Trophoblast cell (in vitro differentiated cells and primary cell): Measurements from ENCODE around the gene SCD.
"Not testable (repeated sequence)": the region's sequence is repeated elsewhere in the genome, so short reads cannot be mapped to it uniquely, and the experiment has no call there.

Experiments used
- DNase-seq, 2 donors: peaks; one replicate each; pipeline ENCODE4 v3.0.0-alpha.2; 2016
- H2AFZ ChIP-seq: 2 replicates; pipeline ENCODE4 v1.6.1; 2013; ENCODE audit warnings: low read length, moderate library complexity, mild to moderate bottlenecking; ENCODE audit not compliant: insufficient read depth, poor library complexity
- H2AK5ac ChIP-seq: 2 replicates; pipeline ENCODE4 v1.6.1; 2013; ENCODE audit warnings: mild to moderate bottlenecking, low read length
- H2BK120ac ChIP-seq: 2 replicates; pipeline ENCODE4 v1.6.1; 2013; ENCODE audit warnings: low read length, mild to moderate bottlenecking, moderate library complexity; ENCODE audit not compliant: insufficient read depth, poor library complexity
- H2BK12ac ChIP-seq: 2 replicates; pipeline ENCODE4 v1.6.1; 2013; ENCODE audit warnings: mild to moderate bottlenecking, low read length, moderate library complexity
- H2BK5ac ChIP-seq: 2 replicates; pipeline ENCODE4 v1.6.1; 2013; ENCODE audit warnings: low read length, low read depth, moderate library complexity, mild to moderate bottlenecking; ENCODE audit not compliant: poor library complexity
- H3K14ac ChIP-seq: 2 replicates; pipeline ENCODE4 v1.6.1; 2013; ENCODE audit warnings: mild to moderate bottlenecking, low read length
- H3K18ac ChIP-seq: 2 replicates; pipeline ENCODE4 v1.6.1; 2013; ENCODE audit warnings: mild to moderate bottlenecking, low read length
- H3K23ac ChIP-seq: 2 replicates; pipeline ENCODE4 v1.6.1; 2013; ENCODE audit warnings: low read length
- H3K27ac ChIP-seq: 2 replicates; pipeline ENCODE4 v1.5.1; 2013; ENCODE audit warnings: low read depth, mild to moderate bottlenecking, inconsistent platforms, low read length, moderate library complexity
- H3K27me3 ChIP-seq: 2 replicates; pipeline ENCODE4 v1.6.1; 2013; ENCODE audit warnings: inconsistent platforms, mild to moderate bottlenecking, low read length, moderate library complexity; ENCODE audit not compliant: insufficient read depth
- H3K36me3 ChIP-seq, 2 experiments: 1 replicate in 1 of 2; 2 replicates in 1 of 2; pipeline ENCODE4 v1.6.1; 2013; ENCODE audit warnings: low read length in 2 of 2, mild to moderate bottlenecking in 2 of 2, moderate library complexity in 1 of 2; ENCODE audit not compliant: insufficient read depth in 2 of 2, control insufficient read depth in 1 of 2
- H3K4ac ChIP-seq: 2 replicates; pipeline ENCODE4 v1.6.1; 2013; ENCODE audit warnings: low read depth, mild to moderate bottlenecking, low read length, moderate library complexity
- H3K4me1 ChIP-seq, 2 experiments: 1 replicate in 1 of 2; 2 replicates in 1 of 2; pipeline ENCODE4 v1.6.1; 2013; ENCODE audit warnings: low read length in 2 of 2, mild to moderate bottlenecking in 2 of 2, moderate library complexity in 1 of 2; ENCODE audit not compliant: insufficient read depth in 2 of 2, control insufficient read depth in 1 of 2
- H3K4me2 ChIP-seq: 2 replicates; pipeline ENCODE4 v1.6.1; 2013; ENCODE audit warnings: inconsistent platforms, mild to moderate bottlenecking, low read length, moderate library complexity
- H3K4me3 ChIP-seq: 2 replicates; pipeline ENCODE4 v1.5.1; 2013; ENCODE audit warnings: mild to moderate bottlenecking, low read depth, low read length, inconsistent platforms
- H3K79me1 ChIP-seq: one replicate; pipeline ENCODE4 v1.6.1; 2013; ENCODE audit warnings: low read length
- H3K79me2 ChIP-seq: 2 replicates; pipeline ENCODE4 v1.6.1; 2013; ENCODE audit warnings: low read length, mild to moderate bottlenecking; ENCODE audit not compliant: control insufficient read depth, insufficient read depth, poor library complexity
- H3K9ac ChIP-seq: 2 replicates; pipeline ENCODE4 v1.6.1; 2013; ENCODE audit warnings: mild to moderate bottlenecking, low read length
- H3K9me3 ChIP-seq: 2 replicates; pipeline ENCODE4 v1.6.1; 2013; ENCODE audit warnings: low read depth, mild to moderate bottlenecking, control low read depth, inconsistent platforms, low read length; ENCODE audit not compliant: insufficient read depth
- H4K12ac ChIP-seq: 2 replicates; pipeline ENCODE4 v1.6.1; 2013; ENCODE audit warnings: low read depth, mild to moderate bottlenecking, low read length, moderate library complexity
- H4K8ac ChIP-seq: 2 replicates; pipeline ENCODE4 v1.6.1; 2013; ENCODE audit warnings: low read depth, mild to moderate bottlenecking, low read length, moderate library complexity
- H4K91ac ChIP-seq: one replicate; pipeline ENCODE4 v1.6.1; 2013; ENCODE audit warnings: low read depth, mild to moderate bottlenecking, low read length, moderate library complexity
- WGBS: extraction: QIAGEN DNeasy Blood & Tissue Kit; methylation state at CpG from one replicate; pipeline ENCODE4 v1.1.7; 2013; ENCODE audit warnings: missing lambda C conversion rate; ENCODE audit not compliant: insufficient read length, insufficient coverage; ENCODE audit errors: extremely low coverage; 5-methylcytosine and 5-hydroxymethylcytosine counted together

Gene SCD

GRCh38 chr10:100374677-100375353 is 27.8 kb downstream of the SCD start:
- Histone ChIP-seq H3K18ac (peak overlapping the region; percentile 64), H3K4me1 (peaks cover 8 to 31% of the 10 kb centered on the region in 2 experiments), H4K12ac (peak overlapping the region; percentile 22), H3K14ac (peak overlapping the region; percentile 80), H4K91ac (peak overlapping the region; percentile 84), H3K4me2 (peak overlapping the region; percentile 84), H2AK5ac (peak overlapping the region; percentile 88), H2BK12ac (peak overlapping the region; percentile 88), H3K4ac (peak overlapping the region; percentile 70), H2BK5ac (peak overlapping the region; percentile 93), H2BK120ac (peak overlapping the region; percentile 98), H3K79me2 (peaks cover 12% of the 10 kb centered on the region), H4K8ac (peak overlapping the region; percentile 85), H3K79me1 (peaks cover 41% of the 10 kb centered on the region), H3K27ac (peak overlapping the region; percentile 99)
- not testable (repeated sequence) for H2AFZ ChIP-seq, DNase-seq, H3K23ac ChIP-seq, H3K9me3 ChIP-seq, H3K4me3 ChIP-seq, H3K36me3 ChIP-seq, H3K9ac ChIP-seq, H3K27me3 ChIP-seq
- no CpG with 5 or more reads among the region's 7 CpGs for WGBS

GRCh38 chr10:100376656-100377055 is 29.6 kb downstream of the SCD start:
- not testable (repeated sequence) for DNase-seq, H3K36me3 ChIP-seq, H3K9me3 ChIP-seq, H2AFZ ChIP-seq, H3K27me3 ChIP-seq, H4K8ac ChIP-seq, H3K23ac ChIP-seq, H4K91ac ChIP-seq, H3K14ac ChIP-seq, H3K9ac ChIP-seq, H3K4me2 ChIP-seq, H2AK5ac ChIP-seq, H3K18ac ChIP-seq, H2BK120ac ChIP-seq, H3K4me3 ChIP-seq, H4K12ac ChIP-seq
- Histone ChIP-seq H2BK5ac (peak overlapping the region; percentile 27), H3K4ac (peak overlapping the region; percentile 76), H2BK12ac (peak overlapping the region; percentile 54), H3K4me1 (peaks cover 3 to 20% of the 10 kb centered on the region in 2 experiments), H3K27ac (peak overlapping the region; percentile 43), H3K79me2 (peaks cover 10% of the 10 kb centered on the region), H3K79me1 (peaks cover 29% of the 10 kb centered on the region)
- WGBS: no CpG with 5 or more reads among the region's 6 CpGs

GRCh38 chr10:100377830-100378229 is 30.8 kb downstream of the SCD start:
- Histone ChIP-seq H2AK5ac (no peak overlapping the region), H4K8ac (no peak overlapping the region), H3K79me2 (peaks cover 10% of the 10 kb centered on the region), H3K23ac (no peak overlapping the region), H3K9me3 (no peaks in the 10 kb centered on the region), H3K18ac (no peak overlapping the region), H4K91ac (no peak overlapping the region), H3K4ac (no peak overlapping the region), H3K36me3 (peaks cover 10 to 12% of the 10 kb centered on the region in 2 experiments), H3K4me3 (no peak overlapping the region), H3K9ac (no peak overlapping the region), H4K12ac (no peak overlapping the region), H3K4me2 (no peak overlapping the region), H2AFZ (no peak overlapping the region), H3K27me3 (no peaks in the 10 kb centered on the region), H2BK120ac (no peak overlapping the region), H2BK12ac (peak overlapping the region; percentile 45), H3K79me1 (peaks cover 24% of the 10 kb centered on the region), H3K27ac (no peak overlapping the region), H3K14ac (peak overlapping the region; percentile 32), H2BK5ac (peak overlapping the region; percentile 13), H3K4me1 (peaks cover 0 to 14% of the 10 kb centered on the region in 2 experiments)
- WGBS: no CpG with 5 or more reads among the region's 5 CpGs
- DNase-seq: no peak

DNA sequence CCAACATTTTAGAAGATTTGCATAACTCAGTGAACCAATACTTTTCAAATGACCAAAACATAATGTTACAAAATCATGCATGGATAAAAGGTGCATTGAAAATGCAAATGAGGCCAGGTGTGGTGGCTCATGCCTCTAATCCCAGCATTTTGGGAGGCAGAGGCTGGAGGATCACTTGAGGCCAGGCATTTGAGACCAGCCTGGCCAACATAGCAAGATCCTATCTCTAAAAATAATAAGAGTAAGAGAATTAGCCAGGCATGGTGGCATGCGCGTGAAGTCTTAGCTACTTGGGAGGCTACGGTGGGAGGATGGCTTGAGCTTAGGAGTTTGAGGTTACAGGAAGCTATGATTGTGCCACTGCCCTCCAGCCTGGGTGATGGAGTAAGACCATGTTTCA is 33.4 kb downstream of the SCD start:
- no peak overlapping the region for H2AFZ ChIP-seq
- no peak overlapping the region for H3K4me2 ChIP-seq
- no peak overlapping the region for H3K4ac ChIP-seq
- no peak overlapping the region for H3K27ac ChIP-seq
- no peaks in the 10 kb centered on the region for H3K79me2 ChIP-seq
- no peak overlapping the region for H3K23ac ChIP-seq
- peaks cover 5% of the 10 kb centered on the region for H3K79me1 ChIP-seq
- WGBS: no CpG with 5 or more reads among the region's 3 CpGs
- H2AK5ac ChIP-seq: no peak overlapping the region
- no peak overlapping the region for H4K8ac ChIP-seq
- no peak overlapping the region for H2BK5ac ChIP-seq
- no peak overlapping the region for H3K18ac ChIP-seq
- H3K4me3 ChIP-seq: no peak overlapping the region
- no peaks in the 10 kb centered on the region for H3K9me3 ChIP-seq
- no peak overlapping the region for H3K9ac ChIP-seq
- H3K36me3 ChIP-seq: peaks cover 11 to 13% of the 10 kb centered on the region in 2 experiments
- no peaks in the 10 kb centered on the region for H3K27me3 ChIP-seq
- H3K4me1 ChIP-seq: peaks cover 0 to 7% of the 10 kb centered on the region in 2 experiments
- H4K12ac ChIP-seq: no peak overlapping the region
- no peak overlapping the region for H2BK12ac ChIP-seq
- H2BK120ac ChIP-seq: no peak overlapping the region
- no peak overlapping the region for H3K14ac ChIP-seq
- no peak overlapping the region for H4K91ac ChIP-seq
- DNase-seq: no peak
